Natural killer cell treated with Interleukin-12 subunit alpha and Interleukin-12 subunit beta and Interleukin-15 and Interleukin-18, amount 100 ng/mL, for 72 hours (primary cell): ENCODE measurements around the gene FRMPD4. TPM values are rescaled to one million over a fixed set of nuclear protein-coding genes. Genes with fewer than 3 reads are reported as not detected.

Source experiments
- ATAC-seq, 2 donors: fragments of 150-1000 bp; cut with Tn5 transposase in 1 of 2; sonication (Bioruptor Pico), chemical (Tn5 transposase) in 1 of 2; 2 replicates each; pipeline ENCODE4 v1.10.0; 2021
- DNase-seq: peaks from one replicate; pipeline ENCODE4 v3.0.0; 2022; ENCODE audit warnings: low spot score
- H3K27ac Mint-ChIP-seq, 2 donors: 1 replicate in 1 of 2; 2 replicates in 1 of 2; pipeline ENCODE4 v1.8.0; 2022; ENCODE audit warnings: mixed read lengths in 2 of 2, mild to moderate bottlenecking in 1 of 2, moderate library complexity in 1 of 2
- H3K27me3 Mint-ChIP-seq, 2 donors: 1 replicate in 1 of 2; 2 replicates in 1 of 2; pipeline ENCODE4 v1.8.0; 2022; ENCODE audit warnings: mixed read lengths in 2 of 2
- H3K36me3 Mint-ChIP-seq: one replicate; pipeline ENCODE4 v1.8.0; 2022; ENCODE audit warnings: mixed read lengths
- H3K4me1 Mint-ChIP-seq, 2 donors: 1 replicate in 1 of 2; 2 replicates in 1 of 2; pipeline ENCODE4 v1.8.0; 2022; ENCODE audit warnings: low read depth in 2 of 2, mixed read lengths in 2 of 2, mild to moderate bottlenecking in 1 of 2
- H3K4me3 Mint-ChIP-seq: one replicate; pipeline ENCODE4 v1.8.0; 2022; ENCODE audit warnings: mixed read lengths
- H3K9me3 Mint-ChIP-seq: 2 replicates; pipeline ENCODE4 v1.8.0; 2022; ENCODE audit warnings: mixed read lengths
- total RNA-seq, 2 donors: library from RNA; stranded (reverse); gene quantifications; one replicate each; pipeline ENCODE4 v1.2.3, GENCODE V29; 2022

The FRMPD4 gene
- total RNA-seq, 2 donors from 2014 or later: not detected

- Mint-ChIP-seq H3K4me3 (no peak overlapping the region), H3K9me3 (no peaks in the 10 kb centered on the region), H3K27ac (no peak overlapping the region), H3K4me1 (no peaks in the 10 kb centered on the region), H3K27me3 (peaks cover 0 to 4% of the 10 kb centered on the region in 2 donors), H3K36me3 (no peaks in the 10 kb centered on the region)
- no peak for ATAC-seq
- no peak for DNase-seq
These were observed 233.8 kb downstream of the FRMPD4 start for GRCh38 chrX:12372111-12372510.

- no peak overlapping the region for H3K4me3 Mint-ChIP-seq
- no peak overlapping the region for H3K27ac Mint-ChIP-seq
- DNase-seq (no peak), ATAC-seq (no peak)
- H3K36me3 Mint-ChIP-seq: no peaks in the 10 kb centered on the region
- H3K27me3 Mint-ChIP-seq: peaks cover 0 to 6% of the 10 kb centered on the region in 2 donors
- no peaks in the 10 kb centered on the region for H3K9me3 Mint-ChIP-seq
- no peaks in the 10 kb centered on the region for H3K4me1 Mint-ChIP-seq
These were observed 236.0 kb downstream of the FRMPD4 start for GRCh38 chrX:12374286-12374685.

GRCh38 chrX:12378253-12378652, 240.0 kb downstream of the FRMPD4 start:
- Mint-ChIP-seq H3K9me3 (no peaks in the 10 kb centered on the region), H3K4me3 (no peak overlapping the region), H3K27me3 (peaks cover 0 to 4% of the 10 kb centered on the region in 2 donors), H3K4me1 (no peaks in the 10 kb centered on the region), H3K27ac (no peak overlapping the region), H3K36me3 (no peaks in the 10 kb centered on the region)
- DNase-seq (no peak), ATAC-seq (no peak)

- no peaks in the 10 kb centered on the region for H3K4me1 Mint-ChIP-seq
- DNase-seq (no peak), ATAC-seq (no peak)
- H3K27ac Mint-ChIP-seq: no peak overlapping the region
- H3K36me3 Mint-ChIP-seq: no peaks in the 10 kb centered on the region
- peaks cover 0 to 4% of the 10 kb centered on the region in 2 donors for H3K27me3 Mint-ChIP-seq
- H3K9me3 Mint-ChIP-seq: no peaks in the 10 kb centered on the region
- no peak overlapping the region for H3K4me3 Mint-ChIP-seq
These were observed 240.4 kb downstream of the FRMPD4 start for GRCh38 chrX:12378706-12379105.

GRCh38 chrX:12379671-12380070, 241.4 kb downstream of the FRMPD4 start:
- no peaks in the 10 kb centered on the region for H3K9me3 Mint-ChIP-seq
- no peak overlapping the region for H3K27ac Mint-ChIP-seq
- ATAC-seq (no peak), DNase-seq (no peak)
- H3K4me3 Mint-ChIP-seq: no peak overlapping the region
- no peaks in the 10 kb centered on the region for H3K36me3 Mint-ChIP-seq
- no peaks in the 10 kb centered on the region for H3K4me1 Mint-ChIP-seq
- peaks cover 0 to 4% of the 10 kb centered on the region in 2 donors for H3K27me3 Mint-ChIP-seq

GRCh38 chrX:12383196-12383595, 244.9 kb downstream of the FRMPD4 start:
- H3K9me3 Mint-ChIP-seq: no peaks in the 10 kb centered on the region
- no peaks in the 10 kb centered on the region for H3K4me1 Mint-ChIP-seq
- no peak for ATAC-seq
- no peak overlapping the region for H3K4me3 Mint-ChIP-seq
- no peak overlapping the region for H3K27ac Mint-ChIP-seq
- no peak for DNase-seq
- no peaks in the 10 kb centered on the region for H3K36me3 Mint-ChIP-seq
- peaks cover 0 to 4% of the 10 kb centered on the region in 2 donors for H3K27me3 Mint-ChIP-seq

GRCh38 chrX:12390301-12390700, 252.0 kb downstream of the FRMPD4 start:
- Mint-ChIP-seq H3K36me3 (no peaks in the 10 kb centered on the region), H3K9me3 (peaks cover 3% of the 10 kb centered on the region), H3K27ac (no peak overlapping the region), H3K4me1 (no peaks in the 10 kb centered on the region), H3K27me3 (peaks cover 0 to 3% of the 10 kb centered on the region in 2 donors), H3K4me3 (no peak overlapping the region)
- ATAC-seq: no peak
- DNase-seq: no peak

- Mint-ChIP-seq H3K27ac (no peak overlapping the region), H3K9me3 (no peaks in the 10 kb centered on the region), H3K4me3 (no peak overlapping the region), H3K27me3 (peaks cover 0 to 5% of the 10 kb centered on the region in 2 donors), H3K4me1 (no peaks in the 10 kb centered on the region), H3K36me3 (no peaks in the 10 kb centered on the region)
- DNase-seq (no peak), ATAC-seq (no peak)
These were observed 258.3 kb downstream of the FRMPD4 start for GRCh38 chrX:12396584-12396983.

GRCh38 chrX:12400218-12400617, 261.9 kb downstream of the FRMPD4 start:
- no peaks in the 10 kb centered on the region for H3K4me1 Mint-ChIP-seq
- H3K9me3 Mint-ChIP-seq: peaks cover 4% of the 10 kb centered on the region
- H3K36me3 Mint-ChIP-seq: no peaks in the 10 kb centered on the region
- DNase-seq (no peak), ATAC-seq (no peak)
- H3K4me3 Mint-ChIP-seq: no peak overlapping the region
- no peak overlapping the region for H3K27ac Mint-ChIP-seq
- H3K27me3 Mint-ChIP-seq: peaks cover 0 to 6% of the 10 kb centered on the region in 2 donors

GRCh38 chrX:12401252-12401651, 263.0 kb downstream of the FRMPD4 start:
- peaks cover 4% of the 10 kb centered on the region for H3K9me3 Mint-ChIP-seq

GRCh38 chrX:12403474-12404082, 265.3 kb downstream of the FRMPD4 start:
- Mint-ChIP-seq H3K27me3 (peaks cover 0 to 6% of the 10 kb centered on the region in 2 donors), H3K36me3 (no peaks in the 10 kb centered on the region), H3K4me3 (no peak overlapping the region), H3K4me1 (no peaks in the 10 kb centered on the region), H3K27ac (no peak overlapping the region), H3K9me3 (peaks cover 4% of the 10 kb centered on the region)
- no peak for ATAC-seq
- DNase-seq: no peak

More at GRCh38 chrX:12401252-12401651, 263.0 kb downstream of the FRMPD4 start:
- Mint-ChIP-seq H3K27me3 (peaks cover 0 to 6% of the 10 kb centered on the region in 2 donors), H3K36me3 (no peaks in the 10 kb centered on the region), H3K4me3 (no peak overlapping the region), H3K27ac (no peak overlapping the region), H3K4me1 (no peaks in the 10 kb centered on the region)
- DNase-seq (no peak), ATAC-seq (no peak)

GRCh38 chrX:12405306-12405705, 267.0 kb downstream of the FRMPD4 start:
- DNase-seq: no peak
- peaks cover 4% of the 10 kb centered on the region for H3K9me3 Mint-ChIP-seq
- peaks cover 0 to 4% of the 10 kb centered on the region in 2 donors for H3K27me3 Mint-ChIP-seq
- H3K27ac Mint-ChIP-seq: no peak overlapping the region
- H3K4me1 Mint-ChIP-seq: no peaks in the 10 kb centered on the region
- H3K36me3 Mint-ChIP-seq: no peaks in the 10 kb centered on the region
- H3K4me3 Mint-ChIP-seq: no peak overlapping the region
- ATAC-seq: no peak

GRCh38 chrX:12410523-12410922, 272.2 kb downstream of the FRMPD4 start:
- DNase-seq: no peak
- no peak overlapping the region for H3K4me3 Mint-ChIP-seq
- no peak overlapping the region for H3K27ac Mint-ChIP-seq
- no peaks in the 10 kb centered on the region for H3K4me1 Mint-ChIP-seq
- ATAC-seq: no peak
- H3K36me3 Mint-ChIP-seq: no peaks in the 10 kb centered on the region
- no peaks in the 10 kb centered on the region for H3K9me3 Mint-ChIP-seq
- H3K27me3 Mint-ChIP-seq: no peaks in the 10 kb centered on the region

- Mint-ChIP-seq H3K4me1 (no peaks in the 10 kb centered on the region), H3K27me3 (no peaks in the 10 kb centered on the region), H3K9me3 (no peaks in the 10 kb centered on the region), H3K4me3 (no peak overlapping the region), H3K27ac (no peak overlapping the region), H3K36me3 (no peaks in the 10 kb centered on the region)
- ATAC-seq (no peak), DNase-seq (no peak)
These were observed 273.6 kb downstream of the FRMPD4 start for GRCh38 chrX:12411831-12412230.

GRCh38 chrX:12412561-12412960, 274.3 kb downstream of the FRMPD4 start:
- Mint-ChIP-seq H3K4me3 (no peak overlapping the region), H3K27ac (no peak overlapping the region), H3K27me3 (no peaks in the 10 kb centered on the region), H3K4me1 (no peaks in the 10 kb centered on the region), H3K36me3 (no peaks in the 10 kb centered on the region), H3K9me3 (no peaks in the 10 kb centered on the region)
- ATAC-seq (no peak), DNase-seq (no peak)
